Transverse colon (tissue), 4 donors: ENCODE measurements around the gene MAGI2. TPM values are rescaled to one million over a fixed set of nuclear protein-coding genes. Genes with fewer than 3 reads are reported as not detected.

Experiments
- DNase-seq: peaks from one replicate; pipeline ENCODE4 v3.0.0-alpha.2; 2019
- H3K27ac ChIP-seq, 4 donors: fragments of 200-600 bp; sonication (generic); 2 replicates each; pipeline ENCODE4 v1.5.1; 2016 to 2018; ENCODE audit warnings: inconsistent platforms in 4 of 4
- H3K27me3 ChIP-seq: fragments of 200-600 bp; sonication (generic); 2 replicates; pipeline ENCODE4 v1.5.1; 2017; ENCODE audit warnings: inconsistent platforms
- H3K36me3 ChIP-seq, 4 donors: fragments of 200-600 bp; sonication (generic); 2 replicates each; pipeline ENCODE4 v1.5.1; 2017 to 2019; ENCODE audit warnings: inconsistent platforms in 4 of 4
- H3K4me1 ChIP-seq, 4 donors: fragments of 200-600 bp; sonication (generic); 2 replicates each; pipeline ENCODE4 v1.5.1; 2017 to 2020; ENCODE audit warnings: inconsistent platforms in 4 of 4
- H3K4me3 ChIP-seq, 4 donors: fragments of 200-600 bp; sonication (generic); 1 replicate in 1 of 4; 2 replicates in 3 of 4; pipeline versions ENCODE4 v1.5.1 to v1.6.1; 2017 to 2019; ENCODE audit warnings: inconsistent platforms in 4 of 4
- H3K9me3 ChIP-seq, 2 donors: fragments of 200-600 bp; sonication (generic); 2 replicates each; pipeline ENCODE4 v1.5.1; 2017 to 2019; ENCODE audit warnings: inconsistent platforms in 2 of 2
- EP300 ChIP-seq: sonication (generic); formaldehyde crosslinking; IDR thresholded peaks from one replicate; pipeline ENCODE4 v1.6.1; 2017; ENCODE audit warnings: antibody characterized with exemption, low read depth
- POLR2A ChIP-seq: fragments of 450-650 bp; IDR thresholded peaks from one replicate; pipeline ENCODE4 v1.6.1; 2016; ENCODE audit warnings: antibody characterized with exemption, mild to moderate bottlenecking, moderate library complexity
- POLR2AphosphoS5 ChIP-seq, 3 donors: sonication (generic); formaldehyde crosslinking; IDR thresholded peaks; one replicate each; pipeline ENCODE4 v1.6.1; 2016; ENCODE audit warnings: antibody characterized with exemption in 3 of 3
- WGBS, 2 donors: methylation state at CpG; one replicate each; pipeline ENCODE4 v1.1.5; 2018; ENCODE audit warnings: low coverage in 1 of 2; 5-methylcytosine and 5-hydroxymethylcytosine counted together
- in situ Hi-C, 4 donors: fragments of 200-750 bp; cut with MboI; loops; one replicate each; pipeline versions ENCODE4 v1.15.0 to v1.15.1; 2017; ENCODE audit warnings: low sequenced_read_pairs in 3 of 4, low pct_ligation_motif_present in 1 of 4, low pct_unique_long_range_greater_than_20kb in 1 of 4
- intact Hi-C: fragments of 100-400 bp; cut with DNase I; formaldehyde crosslinking; loops from one replicate; pipeline ENCODE4 v1.15.1; 2023; ENCODE audit warnings: low total_unique reads
- total RNA-seq, 4 donors: library from RNA; depleted of rRNA; stranded (reverse); fragments of >200 nt; gene quantifications; one replicate each; pipeline ENCODE4 v1.1.0, GENCODE V29; 2016
- TF ChIP-seq, protein P1 (sequence below), 5 experiments: fragments of 200-600 bp in 3 of 5; fragments of 450-650 bp in 2 of 5; sonication (generic) in 3 of 5; IDR thresholded peaks; 1 replicate in 2 of 5; 2 replicates in 3 of 5; pipeline ENCODE4 v1.5.1; 2016 to 2017; ENCODE audit warnings: antibody characterized with exemption in 5 of 5, inconsistent platforms in 3 of 5, mild to moderate bottlenecking in 2 of 5, moderate library complexity in 1 of 5

Gene MAGI2
- total RNA-seq, 4 donors from 2014 or later: 1.6 to 9.7 (median 4.1) TPM

DNA sequence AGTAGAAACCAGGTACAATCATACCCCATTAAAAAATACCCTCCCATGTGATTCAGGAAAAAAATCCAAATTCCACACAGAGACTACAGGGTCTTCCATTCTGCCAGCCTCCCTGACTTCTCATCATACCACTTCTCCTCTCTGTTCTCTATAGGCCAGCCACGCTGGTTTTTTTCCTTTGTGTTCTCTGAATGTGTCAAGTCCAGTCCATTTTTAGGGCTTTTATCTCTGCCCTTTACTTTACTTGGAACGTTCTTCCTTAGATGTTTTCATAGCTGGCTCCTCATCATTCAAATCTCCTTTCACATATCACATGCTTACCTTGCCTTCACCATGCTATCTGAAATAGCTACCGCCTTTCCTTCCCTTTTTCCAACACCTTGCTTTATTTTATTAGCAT lies 1057.3 kb downstream of the MAGI2 start:
- intact Hi-C loops: no loop called here
- WGBS, 2 donors: 63 to 81% methylated on average over 3 of the region's 3 CpGs
- H3K27me3 ChIP-seq: no peaks in the 10 kb centered on the region
- no peak overlapping the region for H3K27ac ChIP-seq
- H3K9me3 ChIP-seq: no peaks in the 10 kb centered on the region
- no peaks in the 10 kb centered on the region for H3K36me3 ChIP-seq
- no peak for DNase-seq
- no peaks in the 10 kb centered on the region for H3K4me1 ChIP-seq
- no peak overlapping the region for H3K4me3 ChIP-seq
- TF ChIP-seq EP300 (no peak), POLR2AphosphoS5 (IDR thresholded peaks at IDR 0.05) (no peak), POLR2A (no peak)
- TF ChIP-seq, protein P1, sequence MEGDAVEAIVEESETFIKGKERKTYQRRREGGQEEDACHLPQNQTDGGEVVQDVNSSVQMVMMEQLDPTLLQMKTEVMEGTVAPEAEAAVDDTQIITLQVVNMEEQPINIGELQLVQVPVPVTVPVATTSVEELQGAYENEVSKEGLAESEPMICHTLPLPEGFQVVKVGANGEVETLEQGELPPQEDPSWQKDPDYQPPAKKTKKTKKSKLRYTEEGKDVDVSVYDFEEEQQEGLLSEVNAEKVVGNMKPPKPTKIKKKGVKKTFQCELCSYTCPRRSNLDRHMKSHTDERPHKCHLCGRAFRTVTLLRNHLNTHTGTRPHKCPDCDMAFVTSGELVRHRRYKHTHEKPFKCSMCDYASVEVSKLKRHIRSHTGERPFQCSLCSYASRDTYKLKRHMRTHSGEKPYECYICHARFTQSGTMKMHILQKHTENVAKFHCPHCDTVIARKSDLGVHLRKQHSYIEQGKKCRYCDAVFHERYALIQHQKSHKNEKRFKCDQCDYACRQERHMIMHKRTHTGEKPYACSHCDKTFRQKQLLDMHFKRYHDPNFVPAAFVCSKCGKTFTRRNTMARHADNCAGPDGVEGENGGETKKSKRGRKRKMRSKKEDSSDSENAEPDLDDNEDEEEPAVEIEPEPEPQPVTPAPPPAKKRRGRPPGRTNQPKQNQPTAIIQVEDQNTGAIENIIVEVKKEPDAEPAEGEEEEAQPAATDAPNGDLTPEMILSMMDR (IDR thresholded peaks at IDR 0.05): no peak
- in situ Hi-C loops: no loop called here

GRCh38 chr7:78395298-78396036 lies 1058.0 kb downstream of the MAGI2 start:
- DNase-seq: no peak
- no peaks in the 10 kb centered on the region for H3K36me3 ChIP-seq
- H3K9me3 ChIP-seq: no peaks in the 10 kb centered on the region
- intact Hi-C loops: no loop called here
- no peaks in the 10 kb centered on the region for H3K4me1 ChIP-seq
- H3K27ac ChIP-seq: no peak overlapping the region
- H3K4me3 ChIP-seq: no peak overlapping the region
- no peaks in the 10 kb centered on the region for H3K27me3 ChIP-seq
- in situ Hi-C loops: no loop called here
- WGBS, 2 donors: 90 to 95% methylated on average over 2 of the region's 2 CpGs
- TF ChIP-seq, protein P1 (IDR thresholded peaks at IDR 0.05): no peak
- TF ChIP-seq POLR2A (no peak), POLR2AphosphoS5 (IDR thresholded peaks at IDR 0.05) (no peak), EP300 (no peak)

DNA sequence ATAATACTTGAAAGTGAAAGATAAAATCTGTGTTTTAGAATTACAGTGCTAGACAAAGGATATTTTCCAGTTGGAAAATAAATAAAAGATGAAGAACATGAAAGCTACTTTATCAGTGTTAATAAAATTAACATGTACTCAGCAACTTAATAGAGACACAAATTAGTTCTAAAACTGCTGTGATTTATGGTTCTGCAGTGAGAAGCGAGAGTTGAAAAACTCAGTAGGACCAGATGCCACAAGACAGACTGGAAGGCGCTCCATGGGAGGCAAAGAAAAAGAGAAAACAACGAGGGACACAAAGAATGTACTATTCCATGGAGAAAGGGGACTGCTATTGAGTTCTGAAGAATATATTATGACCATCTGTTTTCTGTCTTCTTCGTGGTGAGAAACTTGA lies 1064.4 kb downstream of the MAGI2 start:
- Histone ChIP-seq H3K36me3 (no peaks in the 10 kb centered on the region), H3K27me3 (no peaks in the 10 kb centered on the region), H3K4me1 (no peaks in the 10 kb centered on the region), H3K27ac (no peak overlapping the region), H3K4me3 (no peak overlapping the region), H3K9me3 (no peaks in the 10 kb centered on the region)
- WGBS, 2 donors: 74 to 77% methylated on average over 4 of the region's 4 CpGs
- in situ Hi-C loops: no loop called here
- intact Hi-C loops: no loop called here
- TF ChIP-seq POLR2A (no peak), EP300 (no peak), POLR2AphosphoS5 (IDR thresholded peaks at IDR 0.05) (no peak)
- TF ChIP-seq, protein P1 (IDR thresholded peaks at IDR 0.05): no peak
- no peak for DNase-seq

GRCh38 chr7:78386520-78386919 lies 1066.9 kb downstream of the MAGI2 start:
- 65 to 78% methylated on average over 2 of the region's 2 CpGs for WGBS, 2 donors

More at GRCh38 chr7:78386520-78386919, 1066.9 kb downstream of the MAGI2 start:
- H3K27me3 ChIP-seq: no peaks in the 10 kb centered on the region
- no peaks in the 10 kb centered on the region for H3K4me1 ChIP-seq
- H3K27ac ChIP-seq: no peak overlapping the region
- intact Hi-C loops (no loop called here), in situ Hi-C loops (no loop called here)
- H3K4me3 ChIP-seq: no peak overlapping the region
- no peaks in the 10 kb centered on the region for H3K36me3 ChIP-seq
- TF ChIP-seq, protein P1 (IDR thresholded peaks at IDR 0.05): no peak
- TF ChIP-seq POLR2A (no peak), POLR2AphosphoS5 (IDR thresholded peaks at IDR 0.05) (no peak), EP300 (no peak)
- DNase-seq: no peak
- H3K9me3 ChIP-seq: no peaks in the 10 kb centered on the region
